Thoracic aorta (tissue), 2 donors: ENCODE data around the gene SAMD14. TPM values are rescaled to one million over a fixed set of nuclear protein-coding genes. Genes with fewer than 3 reads are reported as not detected.

Experiments used
- ATAC-seq: fragments of 150-250 bp; one replicate; pipeline ENCODE4 v1.8.0; 2017; ENCODE audit warnings: low read depth; ENCODE audit not compliant: insufficient number of reproducible peaks, low FRiP score
- DNase-seq: peaks from one replicate; pipeline ENCODE4 v3.0.0-alpha.2; 2020; ENCODE audit warnings: low spot score
- H3K27ac ChIP-seq, 2 donors: fragments of 200-600 bp; sonication (generic); 1 replicate in 1 of 2; 2 replicates in 1 of 2; pipeline ENCODE4 v1.5.1; 2016; ENCODE audit warnings: mild to moderate bottlenecking in 2 of 2, moderate library complexity in 2 of 2
- H3K27me3 ChIP-seq: fragments of 200-600 bp; sonication (generic); replicated peaks from 2 replicates; pipeline ENCODE4 v1.6.0; 2016; ENCODE audit warnings: mild to moderate bottlenecking; ENCODE audit not compliant: insufficient read depth
- H3K36me3 ChIP-seq: fragments of 200-600 bp; sonication (generic); one replicate; pipeline ENCODE4 v1.5.1; 2016
- H3K4me1 ChIP-seq, 2 donors: fragments of 200-600 bp; sonication (generic); 1 replicate in 1 of 2; 2 replicates in 1 of 2; pipeline versions ENCODE4 v1.5.1 to v1.6.0; 2016; ENCODE audit warnings: low read depth in 2 of 2, mild to moderate bottlenecking in 1 of 2; ENCODE audit not compliant: control insufficient read depth in 1 of 2
- H3K4me3 ChIP-seq: fragments of 200-600 bp; sonication (generic); 2 replicates; pipeline ENCODE4 v1.5.1; 2016; ENCODE audit warnings: mild to moderate bottlenecking
- H3K9me3 ChIP-seq: fragments of 200-600 bp; sonication (generic); 2 replicates; pipeline ENCODE4 v1.5.1; 2016
- total RNA-seq, 2 donors: library from RNA; depleted of rRNA; stranded (reverse); fragments of >200 nt; gene quantifications; one replicate each; pipeline versions ENCODE4 v1.1.0 to v1.2.3, GENCODE V29; 2016
- TF ChIP-seq, protein P1 (sequence below): fragments of 200-600 bp; sonication (generic); IDR thresholded peaks from one replicate; pipeline ENCODE4 v1.5.1; 2019; ENCODE audit warnings: antibody characterized with exemption

SAMD14 gene
- total RNA-seq, 2 donors from 2014 or later: 9.7 to 11.5 TPM

DNA sequence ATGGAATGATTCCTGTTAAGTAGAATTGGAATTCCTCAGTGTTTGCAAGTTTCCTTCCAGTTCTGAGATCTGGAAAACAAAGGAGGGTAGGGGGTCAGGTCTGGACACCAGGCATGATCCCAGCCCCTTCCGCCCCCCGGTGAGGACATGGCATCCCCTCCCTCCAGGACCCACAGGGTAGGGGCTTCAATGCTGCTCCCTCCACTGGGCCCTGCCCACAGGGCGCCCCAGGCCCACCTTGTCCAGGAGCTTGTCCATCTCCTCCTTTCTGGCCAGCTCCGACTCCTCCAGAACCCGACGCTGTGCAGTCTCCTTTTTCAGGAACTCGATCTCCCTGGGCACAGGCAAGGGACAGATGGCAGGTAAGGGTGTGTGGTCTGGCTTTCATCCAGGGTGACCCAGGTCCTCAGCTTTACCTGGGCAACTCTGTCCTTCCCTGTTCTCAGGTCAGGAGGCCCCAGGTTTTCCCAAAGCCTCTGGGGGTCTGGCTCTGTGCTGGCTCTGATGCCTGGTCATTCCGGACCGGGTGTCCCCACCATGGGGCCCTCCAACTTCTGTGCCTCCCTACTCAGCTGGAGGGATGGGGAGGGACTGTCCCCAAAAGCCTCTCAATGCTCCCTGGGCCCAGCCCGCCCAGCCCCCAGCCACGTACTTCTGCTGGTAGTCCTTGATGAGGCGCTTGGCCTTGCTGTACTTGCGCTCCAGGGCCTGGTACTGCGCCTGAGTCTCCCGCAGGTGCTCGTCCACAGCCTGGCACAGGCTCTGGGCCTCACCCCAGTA is 5.5 kb upstream of the SAMD14 start:
- Histone ChIP-seq H3K27ac (no peak overlapping the region), H3K9me3 (no peaks in the 10 kb centered on the region), H3K27me3 (no peaks in the 10 kb centered on the region), H3K36me3 (peaks cover 58% of the 10 kb centered on the region), H3K4me1 (peaks cover 28 to 50% of the 10 kb centered on the region in 2 donors), H3K4me3 (no peak overlapping the region)
- ATAC-seq (no peak), DNase-seq (no peak)
- TF ChIP-seq, protein P1, sequence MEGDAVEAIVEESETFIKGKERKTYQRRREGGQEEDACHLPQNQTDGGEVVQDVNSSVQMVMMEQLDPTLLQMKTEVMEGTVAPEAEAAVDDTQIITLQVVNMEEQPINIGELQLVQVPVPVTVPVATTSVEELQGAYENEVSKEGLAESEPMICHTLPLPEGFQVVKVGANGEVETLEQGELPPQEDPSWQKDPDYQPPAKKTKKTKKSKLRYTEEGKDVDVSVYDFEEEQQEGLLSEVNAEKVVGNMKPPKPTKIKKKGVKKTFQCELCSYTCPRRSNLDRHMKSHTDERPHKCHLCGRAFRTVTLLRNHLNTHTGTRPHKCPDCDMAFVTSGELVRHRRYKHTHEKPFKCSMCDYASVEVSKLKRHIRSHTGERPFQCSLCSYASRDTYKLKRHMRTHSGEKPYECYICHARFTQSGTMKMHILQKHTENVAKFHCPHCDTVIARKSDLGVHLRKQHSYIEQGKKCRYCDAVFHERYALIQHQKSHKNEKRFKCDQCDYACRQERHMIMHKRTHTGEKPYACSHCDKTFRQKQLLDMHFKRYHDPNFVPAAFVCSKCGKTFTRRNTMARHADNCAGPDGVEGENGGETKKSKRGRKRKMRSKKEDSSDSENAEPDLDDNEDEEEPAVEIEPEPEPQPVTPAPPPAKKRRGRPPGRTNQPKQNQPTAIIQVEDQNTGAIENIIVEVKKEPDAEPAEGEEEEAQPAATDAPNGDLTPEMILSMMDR: no peak

DNA sequence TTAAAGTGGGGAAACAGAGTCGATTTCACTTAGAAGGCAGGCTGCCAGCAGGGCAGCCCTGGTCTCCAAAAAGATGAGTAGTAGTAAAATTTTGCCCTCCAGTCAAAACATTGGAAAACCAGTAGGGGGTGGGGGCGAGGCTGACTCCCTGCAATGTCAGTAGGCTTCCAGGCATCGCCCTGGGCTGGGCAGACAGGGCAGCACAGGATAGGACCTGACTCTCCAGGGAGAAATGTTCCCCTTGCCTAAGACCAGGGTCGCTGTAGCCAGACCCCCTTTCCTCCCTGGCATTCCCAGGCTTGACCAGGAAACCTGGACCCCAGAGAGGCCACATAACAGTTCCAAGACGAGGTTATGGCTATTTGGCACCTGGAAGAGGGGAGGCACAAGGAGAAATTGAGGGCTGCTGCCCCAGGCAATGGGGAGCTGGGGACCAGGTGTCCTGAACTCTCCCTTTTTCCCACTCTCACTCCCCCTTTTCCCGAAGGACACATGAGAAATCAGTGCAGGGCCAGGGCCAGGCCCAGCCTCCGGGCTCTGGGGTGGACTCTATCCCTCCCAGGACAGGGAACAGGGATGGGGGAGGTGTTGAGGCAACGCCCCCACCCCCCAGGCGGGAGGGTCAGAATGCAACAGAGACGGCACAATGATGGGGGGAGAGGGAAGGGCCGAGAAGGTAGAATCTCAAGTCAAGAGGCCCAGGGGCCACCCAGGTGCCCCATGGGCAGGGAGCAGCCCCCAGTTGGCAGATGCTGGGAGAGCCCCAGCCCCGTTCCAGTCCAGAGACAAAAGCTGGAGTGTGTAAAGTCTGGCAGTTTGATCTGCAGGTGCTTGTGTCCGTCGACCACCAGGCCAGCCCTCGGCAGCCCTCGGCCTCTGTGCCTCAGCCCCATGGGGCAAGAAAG is 4.5 kb upstream of the SAMD14 start:
- TF ChIP-seq, protein P1: no peak
- H3K27me3 ChIP-seq: no peaks in the 10 kb centered on the region
- H3K4me1 ChIP-seq: peaks cover 29 to 49% of the 10 kb centered on the region in 2 donors
- DNase-seq: no peak
- H3K36me3 ChIP-seq: peaks cover 49% of the 10 kb centered on the region
- H3K9me3 ChIP-seq: no peaks in the 10 kb centered on the region
- no peak for ATAC-seq
- H3K27ac ChIP-seq: peak overlapping the region; percentile 86 to 93
- H3K4me3 ChIP-seq: no peak overlapping the region

DNA sequence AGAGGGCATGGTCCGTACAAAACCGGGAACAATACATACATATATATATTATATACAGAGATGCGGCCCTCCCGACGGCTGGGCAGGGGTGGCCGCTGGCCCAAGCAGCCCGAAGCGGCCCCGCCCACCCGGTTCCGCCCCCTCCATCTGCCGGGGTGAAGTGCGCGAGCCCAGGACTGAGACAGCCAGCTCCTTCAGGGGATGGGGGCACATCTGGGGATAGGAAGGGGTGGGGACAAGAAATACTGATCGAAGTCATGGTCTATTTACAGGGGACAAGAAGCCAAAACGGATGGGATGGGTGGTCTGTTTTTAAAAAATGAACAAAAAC is 3.8 kb upstream of the SAMD14 start:
- Histone ChIP-seq H3K27ac (peak overlapping the region; percentile 86 to 93), H3K4me3 (peak overlapping the region; percentile 19), H3K9me3 (no peaks in the 10 kb centered on the region), H3K36me3 (peaks cover 42% of the 10 kb centered on the region), H3K4me1 (peaks cover 37 to 57% of the 10 kb centered on the region in 2 donors), H3K27me3 (no peaks in the 10 kb centered on the region)
- DNase-seq: no peak
- ATAC-seq: no peak
- TF ChIP-seq, protein P1: no peak

DNA sequence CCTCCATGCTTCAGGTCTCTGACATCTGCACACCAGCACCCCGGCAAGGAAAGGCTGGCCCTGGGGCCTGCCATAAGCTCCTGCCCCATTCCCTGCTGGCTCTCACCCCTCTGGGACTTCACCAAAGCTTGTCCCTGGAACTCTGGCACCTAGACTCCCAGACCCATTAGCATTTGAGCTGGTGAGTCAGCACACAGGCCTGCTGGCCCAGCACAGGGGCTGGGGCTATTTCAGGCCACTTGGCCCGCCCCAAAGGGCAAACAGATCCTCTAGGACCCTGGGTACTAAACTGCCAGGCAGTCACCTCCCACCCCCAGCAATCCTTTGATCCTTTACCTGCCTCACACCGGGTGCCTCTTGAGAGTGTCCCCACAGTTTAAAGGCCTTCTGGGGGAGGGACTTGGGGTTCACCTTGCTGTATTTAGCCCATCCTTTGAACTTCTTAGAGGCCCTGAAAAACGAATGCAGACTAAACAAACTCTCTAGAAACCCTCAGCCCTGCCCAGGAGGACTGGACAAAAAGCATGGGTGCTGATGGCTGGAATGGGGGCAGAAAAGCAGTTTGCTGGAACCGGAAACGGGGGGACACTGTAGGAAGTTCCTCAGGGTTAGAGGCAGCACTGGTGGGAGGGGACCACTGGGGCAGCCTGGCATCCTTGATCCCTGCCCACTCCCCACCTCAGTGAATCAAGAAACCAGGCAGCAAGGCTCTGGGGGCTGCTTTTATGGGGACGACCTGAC is 3.2 kb upstream of the SAMD14 start:
- H3K27ac ChIP-seq: peak overlapping the region; percentile 86 to 93
- peak; percentile 73 for ATAC-seq

More for the DNA sequence above, 3.2 kb upstream of the SAMD14 start:
- Histone ChIP-seq H3K9me3 (no peaks in the 10 kb centered on the region), H3K4me1 (peaks cover 38 to 62% of the 10 kb centered on the region in 2 donors), H3K27me3 (no peaks in the 10 kb centered on the region), H3K36me3 (peaks cover 36% of the 10 kb centered on the region), H3K4me3 (peak overlapping the region; percentile 19)
- TF ChIP-seq, protein P1: no peak
- no peak for DNase-seq
